GM18861 (cell line): ENCODE results near the gene ENTPD6.

Source experiments
- ATAC-seq: cut with Tn5 transposase; IDR thresholded peaks from one replicate; pipeline ENCODE4 v1.9.1; 2021; ENCODE audit not compliant: unreplicated experiment

The ENTPD6 gene

DNA sequence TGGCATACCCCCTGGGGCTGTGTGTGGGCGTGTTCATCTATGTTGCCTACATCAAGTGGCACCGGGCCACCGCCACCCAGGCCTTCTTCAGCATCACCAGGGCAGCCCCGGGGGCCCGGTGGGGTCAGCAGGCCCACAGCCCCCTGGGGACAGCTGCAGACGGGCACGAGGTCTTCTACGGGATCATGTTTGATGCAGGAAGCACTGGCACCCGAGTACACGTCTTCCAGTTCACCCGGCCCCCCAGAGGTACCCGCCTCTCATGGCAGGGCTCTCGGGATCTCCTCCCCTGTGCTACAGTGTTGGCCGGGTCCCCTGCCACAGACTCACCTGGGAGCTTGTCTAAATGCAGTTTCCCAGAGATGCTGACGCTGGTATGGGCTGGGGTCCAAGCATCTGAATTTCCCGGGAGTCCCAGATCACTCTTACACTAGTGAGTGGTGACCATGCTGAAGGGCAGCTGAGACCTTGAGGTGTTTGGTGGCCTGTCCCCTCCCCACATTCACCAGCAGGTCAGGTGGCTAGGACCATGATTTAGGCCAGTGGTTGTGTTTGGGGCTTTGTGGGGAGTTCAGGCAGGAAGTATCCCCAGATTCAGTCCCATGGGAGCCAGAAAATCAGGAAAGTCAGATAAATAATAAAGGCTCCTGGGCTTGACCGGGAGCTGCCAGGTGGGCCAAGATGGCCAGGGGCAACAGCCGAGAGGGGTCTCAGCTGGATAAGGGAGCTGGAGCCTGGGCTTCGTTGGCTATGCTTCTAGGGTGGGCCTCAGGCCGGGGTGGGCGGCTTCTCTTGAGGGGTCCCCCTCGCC, 11.8 kb downstream of the ENTPD6 start:
- ATAC-seq = no peak

DNA sequence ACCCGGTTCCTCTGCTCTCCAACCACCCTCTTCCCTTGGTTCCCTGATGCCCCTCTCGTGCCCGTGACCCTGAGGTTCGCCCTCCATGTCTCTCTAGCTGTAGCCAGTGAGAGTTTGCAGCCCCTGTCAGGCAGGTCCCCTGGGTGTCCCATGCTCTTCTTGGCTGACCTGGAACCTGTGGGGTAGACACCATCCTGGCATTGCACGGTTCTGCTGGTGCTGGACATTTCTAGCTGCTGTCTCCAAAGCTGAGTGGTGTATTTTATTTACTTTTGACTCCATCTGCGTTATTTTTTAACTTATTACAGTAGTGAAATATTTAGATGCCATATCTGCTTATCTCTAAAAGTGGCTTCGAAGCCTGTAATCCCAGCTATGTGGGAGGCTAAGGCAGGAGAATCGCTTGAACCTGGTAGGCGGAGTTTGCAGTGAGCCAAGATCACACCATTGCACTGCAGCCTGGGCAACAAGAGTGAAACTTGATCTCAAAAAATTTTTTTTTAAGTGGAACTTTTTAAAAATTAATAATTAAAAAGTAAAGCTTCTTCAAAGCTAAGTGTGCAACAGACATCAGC, 12.5 kb downstream of the ENTPD6 start:
- no peak for ATAC-seq

DNA sequence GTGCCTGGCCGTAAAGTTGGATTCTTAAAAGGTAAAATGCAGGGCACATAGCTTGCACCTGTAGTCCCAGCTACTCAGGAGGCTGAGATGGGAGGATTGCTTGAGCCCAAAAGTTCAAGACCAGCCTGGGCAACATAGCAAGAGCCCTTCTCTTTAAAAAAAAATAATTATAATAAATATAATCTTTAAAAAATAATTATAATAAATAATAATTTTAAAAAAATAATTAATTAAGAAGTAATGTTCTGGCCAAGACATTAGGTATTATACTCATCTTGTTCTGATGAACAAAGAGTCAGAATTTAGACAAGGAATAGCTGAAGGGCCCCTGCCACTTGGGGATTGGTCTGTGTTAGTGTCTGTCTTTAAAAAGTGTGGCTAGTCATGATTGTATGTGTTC, 13.9 kb downstream of the ENTPD6 start:
- no peak for ATAC-seq

DNA sequence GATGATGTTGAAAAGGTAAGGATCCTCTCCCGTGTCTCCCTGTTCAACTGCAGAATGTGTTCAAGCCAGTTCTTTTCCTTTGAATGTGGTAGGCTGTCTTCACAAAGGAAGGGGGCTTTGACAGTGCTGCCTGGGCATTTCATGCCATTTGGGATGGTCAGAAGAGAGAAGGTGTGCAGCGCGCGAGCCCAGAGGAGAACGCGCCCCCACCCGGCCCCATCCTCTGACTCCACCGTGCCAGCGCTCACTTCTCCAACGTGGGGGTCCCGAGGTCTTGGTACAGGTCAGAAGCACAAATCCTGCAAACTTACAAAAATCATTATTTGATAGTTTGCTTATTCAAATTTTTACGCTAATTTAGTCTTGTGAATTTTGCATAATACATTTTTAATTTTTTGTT, 14.4 kb downstream of the ENTPD6 start:
- ATAC-seq = no peak

DNA sequence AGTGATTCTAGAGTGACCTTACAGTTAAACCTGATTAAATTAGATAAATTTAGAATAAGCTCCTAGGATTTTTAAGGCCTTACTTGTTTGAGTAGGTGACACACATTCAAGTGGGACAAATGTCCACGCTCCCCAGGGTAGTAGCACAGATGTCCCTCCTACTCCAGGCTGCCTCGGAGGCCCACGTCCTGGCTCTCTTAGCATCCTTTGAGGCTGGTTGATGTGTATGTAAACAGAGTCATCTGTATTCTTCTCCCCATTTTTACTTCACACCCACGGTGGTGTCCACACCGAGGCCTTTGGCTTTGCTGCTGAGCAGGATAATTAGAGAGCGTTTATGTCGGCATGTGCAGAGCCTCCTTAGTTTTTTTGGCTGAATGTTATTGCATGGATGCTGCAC, 15.8 kb downstream of the ENTPD6 start:
- ATAC-seq = no peak

DNA sequence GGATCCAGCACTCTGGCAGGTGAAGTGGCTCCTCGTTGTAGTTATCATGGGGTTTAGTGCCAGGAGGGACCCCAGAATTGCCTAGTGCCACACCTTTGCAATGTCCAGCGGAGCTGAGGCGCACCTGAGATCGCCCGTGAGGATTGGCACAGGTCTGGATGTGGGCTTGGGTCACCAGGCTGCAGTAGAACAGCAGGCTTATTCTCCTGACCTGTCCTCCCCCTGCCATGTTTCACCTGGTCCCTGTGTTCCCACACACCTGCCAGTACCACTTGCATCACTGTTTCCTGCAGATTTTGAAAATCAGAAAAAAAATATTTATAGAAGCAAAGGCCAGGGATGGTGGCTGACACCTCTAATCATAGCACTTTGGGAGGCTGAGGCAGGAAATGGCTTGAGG, 16.7 kb downstream of the ENTPD6 start:
- ATAC-seq = no peak

DNA sequence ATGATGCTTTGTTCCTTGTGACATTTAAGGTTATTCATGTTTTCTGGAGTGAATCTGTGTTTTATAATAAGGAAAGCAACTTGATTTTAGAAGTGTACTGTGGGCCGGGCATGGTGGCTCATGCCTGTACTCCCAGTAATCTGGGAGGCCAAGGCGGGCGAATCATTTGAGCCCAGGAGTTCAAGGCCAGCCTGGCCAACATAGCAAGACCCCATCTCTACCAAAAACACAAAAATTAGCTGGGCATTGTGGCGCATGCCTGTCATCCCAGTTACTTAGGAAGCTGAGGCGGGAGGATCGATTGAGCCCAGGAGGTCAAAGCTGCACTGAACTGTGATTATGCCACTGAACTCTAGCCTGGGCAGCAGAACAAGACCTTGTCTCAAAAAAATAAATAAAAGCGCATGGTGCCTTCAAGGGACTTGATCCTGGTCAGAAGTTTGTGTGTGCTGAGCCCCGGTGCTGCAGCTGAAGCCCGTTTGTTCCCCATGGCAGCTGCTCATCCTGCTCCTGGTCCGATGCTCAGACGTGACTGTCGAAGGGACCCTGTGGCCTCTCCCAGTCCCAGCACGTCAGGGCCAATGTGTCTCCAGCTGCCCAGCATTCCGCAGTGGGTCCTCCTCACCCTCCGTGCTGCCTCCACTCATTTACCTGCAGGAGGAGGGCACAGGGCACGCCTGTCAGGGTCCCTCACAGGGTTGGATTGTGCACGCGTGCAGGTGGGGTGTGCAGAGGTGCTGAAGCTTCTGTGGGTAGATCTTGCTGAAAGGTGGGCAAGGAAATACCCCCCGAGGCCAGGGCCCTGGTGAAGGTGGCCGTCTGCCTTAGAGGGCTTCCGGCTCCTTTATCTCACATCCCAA, 18.3 kb downstream of the ENTPD6 start:
- no peak for ATAC-seq

DNA sequence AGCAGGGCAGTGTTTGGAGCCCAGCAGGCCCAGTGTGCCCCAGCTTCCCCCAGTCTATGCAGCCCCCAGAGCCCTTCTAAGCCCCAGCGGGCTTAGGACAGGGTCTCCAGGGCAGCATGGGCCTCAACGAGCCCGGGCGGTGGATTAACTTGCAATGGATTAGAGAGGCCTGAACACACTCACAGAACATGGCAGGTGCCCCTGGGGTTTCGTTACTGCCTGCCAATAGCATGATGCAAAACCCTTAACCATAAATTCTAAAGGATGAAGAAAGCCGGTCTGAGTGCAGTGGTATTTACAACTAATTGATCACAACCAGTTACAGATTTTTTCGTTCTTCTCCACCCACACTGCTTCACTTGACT, 18.9 kb downstream of the ENTPD6 start:
- ATAC-seq = no peak

DNA sequence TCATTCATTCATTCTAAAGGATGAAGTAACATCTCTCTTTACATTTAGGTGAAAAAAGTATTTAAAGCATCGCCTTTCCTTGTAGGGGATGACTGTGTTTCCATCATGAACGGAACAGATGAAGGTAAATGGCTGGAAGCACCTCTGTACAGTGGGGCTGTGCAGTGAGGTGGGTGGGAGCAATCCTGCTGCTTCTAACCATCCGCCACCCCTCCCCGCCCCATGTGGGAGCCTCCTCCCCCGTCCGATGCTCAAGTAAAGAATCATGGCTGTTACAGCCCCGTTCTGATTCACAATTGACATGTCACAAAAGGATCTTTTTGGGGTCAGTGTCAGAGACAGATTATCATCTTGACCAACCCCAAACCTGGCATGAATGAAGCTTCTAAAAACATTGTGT, 19.3 kb downstream of the ENTPD6 start:
- ATAC-seq = no peak

DNA sequence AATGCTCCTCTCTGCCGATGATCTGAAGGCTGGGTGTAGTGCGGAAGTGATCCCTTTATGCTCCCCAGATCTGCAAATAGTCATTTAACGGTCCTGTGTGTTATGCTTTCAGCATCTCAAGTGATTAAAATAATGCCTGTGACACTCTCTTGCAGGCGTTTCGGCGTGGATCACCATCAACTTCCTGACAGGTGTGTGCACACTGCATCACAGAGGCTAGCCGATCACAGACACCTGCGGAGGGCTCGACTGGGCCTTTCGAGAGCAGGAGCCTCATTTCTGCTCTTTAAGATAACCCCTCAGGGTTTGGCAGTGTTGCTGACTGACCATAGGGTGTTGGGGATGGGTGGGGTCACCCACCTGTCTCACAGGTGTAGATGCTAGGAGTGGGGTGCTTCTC, 20.0 kb downstream of the ENTPD6 start:
- no peak for ATAC-seq

DNA sequence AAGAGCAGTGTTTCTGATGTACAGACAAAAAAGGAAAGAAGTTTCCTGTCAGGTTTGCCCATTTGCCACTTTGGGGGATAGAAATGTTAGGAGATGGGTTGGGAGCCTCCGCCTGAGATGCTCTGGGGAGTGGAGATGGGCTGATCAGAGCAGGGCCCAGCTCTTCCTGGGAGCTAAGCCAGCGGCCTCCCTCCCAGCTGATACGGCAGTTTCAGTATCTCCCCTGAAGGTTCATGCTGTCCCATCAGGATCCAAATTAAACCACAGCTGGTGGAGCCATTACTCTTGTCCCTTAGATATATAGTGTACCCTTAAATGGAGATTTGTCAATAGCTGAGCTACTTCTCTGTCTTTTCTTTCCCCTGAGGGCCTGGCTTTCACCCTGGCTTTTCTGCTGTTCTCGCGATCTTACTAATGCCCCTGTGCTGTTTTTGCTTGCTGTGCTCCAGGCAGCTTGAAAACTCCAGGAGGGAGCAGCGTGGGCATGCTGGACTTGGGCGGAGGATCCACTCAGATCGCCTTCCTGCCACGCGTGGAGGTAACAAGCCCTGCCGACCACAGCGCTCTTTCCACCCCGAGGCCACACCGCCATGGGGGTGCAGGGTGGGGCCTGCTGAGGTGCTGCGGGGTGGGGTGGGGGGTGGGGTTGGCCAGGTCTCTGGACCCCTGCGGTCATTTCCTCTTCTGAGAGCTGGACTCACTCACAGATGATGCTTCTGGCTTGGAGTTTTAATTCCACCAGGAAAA, 20.9 kb downstream of the ENTPD6 start:
- ATAC-seq = no peak

DNA sequence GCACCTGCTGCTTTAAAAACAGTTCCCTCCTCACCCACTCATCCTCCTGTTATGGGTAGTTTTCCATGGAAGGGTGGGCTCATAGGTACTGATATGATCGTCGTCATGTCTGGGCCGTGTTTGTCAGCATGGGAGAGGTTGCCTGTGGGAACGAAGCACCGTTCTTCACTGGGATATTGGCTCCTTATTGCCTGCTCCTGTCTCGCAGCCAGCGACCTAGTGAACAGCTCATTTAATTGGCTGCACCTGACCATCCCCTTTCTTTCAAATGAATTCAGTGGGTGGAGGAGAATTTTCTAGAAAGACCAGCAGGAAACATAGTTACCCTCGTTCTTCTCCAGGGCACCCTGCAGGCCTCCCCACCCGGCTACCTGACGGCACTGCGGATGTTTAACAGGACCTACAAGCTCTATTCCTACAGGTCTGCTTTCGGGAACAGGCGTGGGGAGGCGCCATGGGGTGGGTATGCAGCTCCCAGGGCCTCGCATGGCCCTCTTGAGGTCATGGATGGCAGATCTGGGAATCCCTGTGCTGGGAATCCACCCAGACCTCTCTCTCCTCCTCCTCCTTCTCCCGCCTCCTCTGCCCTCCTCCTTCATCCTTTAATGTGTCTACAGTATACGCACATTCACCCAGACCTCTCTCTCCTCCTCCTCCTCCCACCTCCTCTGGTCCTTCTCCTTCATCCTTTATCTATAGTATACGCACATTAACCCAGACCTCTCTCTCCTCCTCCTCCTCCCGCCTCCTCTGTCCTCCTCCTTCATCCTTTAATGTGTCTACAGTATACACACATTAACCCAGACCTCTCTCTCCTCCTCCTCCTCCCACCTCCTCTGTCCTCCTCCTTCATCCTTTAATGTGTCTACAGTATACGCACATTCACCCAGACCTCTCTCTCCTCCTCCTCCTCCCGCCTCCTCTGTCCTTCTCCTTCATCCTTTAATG, 21.9 kb downstream of the ENTPD6 start:
- ATAC-seq = no peak

DNA sequence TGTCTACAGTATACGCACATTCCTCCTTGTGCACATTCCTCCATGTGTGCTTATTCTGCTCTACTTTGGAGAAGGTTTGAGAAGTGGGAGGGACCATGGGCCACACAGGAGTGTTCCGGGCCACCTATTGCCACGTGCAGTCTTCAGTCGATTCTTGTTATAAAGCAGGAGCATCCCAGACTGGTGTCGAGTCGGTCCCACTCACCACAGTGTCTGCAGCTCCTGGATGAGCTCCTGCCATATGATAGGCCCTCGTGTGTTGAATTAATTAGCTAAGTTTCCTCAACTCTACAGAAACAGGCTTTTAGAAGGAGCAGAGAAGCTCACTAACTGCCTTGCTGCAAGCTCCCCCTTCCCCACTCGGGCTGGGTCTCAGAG, 22.6 kb downstream of the ENTPD6 start:
- no peak for ATAC-seq

DNA sequence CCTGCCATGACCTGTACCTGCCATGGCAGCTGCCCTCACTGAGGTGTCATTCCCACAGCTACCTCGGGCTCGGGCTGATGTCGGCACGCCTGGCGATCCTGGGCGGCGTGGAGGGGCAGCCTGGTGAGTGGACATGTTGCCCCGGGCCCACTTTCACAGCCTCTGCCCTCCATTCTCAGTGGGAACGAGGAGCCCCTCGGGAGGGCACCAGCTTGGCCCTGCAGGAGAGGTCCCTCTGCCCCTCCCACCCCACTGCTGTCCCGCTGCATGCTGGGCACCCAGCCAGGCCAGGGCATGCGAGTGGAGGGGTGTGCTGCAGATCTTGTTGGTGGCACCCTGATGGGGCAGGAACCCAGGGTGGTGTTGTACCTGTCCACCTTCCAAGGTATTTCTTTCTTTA, 23.0 kb downstream of the ENTPD6 start:
- ATAC-seq = no peak

DNA sequence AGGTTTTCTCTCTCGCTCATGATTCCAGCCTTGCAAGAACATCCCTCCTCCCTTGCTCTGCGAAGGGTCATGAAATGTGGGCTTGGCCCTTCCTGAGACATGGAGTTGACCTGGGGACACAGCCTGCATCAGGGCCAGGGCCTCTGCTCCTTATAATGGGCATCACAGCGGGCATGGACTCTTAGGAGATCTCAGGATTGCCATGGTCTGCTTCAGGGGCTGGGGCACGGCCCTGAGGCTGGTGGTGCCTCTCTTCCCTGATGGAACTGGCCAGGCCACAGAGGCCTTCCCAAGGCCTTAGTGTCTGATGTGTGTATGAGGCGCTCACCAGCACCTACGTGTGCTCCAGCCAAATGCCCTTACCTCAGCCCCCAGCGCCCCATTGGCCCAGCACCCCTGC, 23.9 kb downstream of the ENTPD6 start:
- no peak for ATAC-seq

DNA sequence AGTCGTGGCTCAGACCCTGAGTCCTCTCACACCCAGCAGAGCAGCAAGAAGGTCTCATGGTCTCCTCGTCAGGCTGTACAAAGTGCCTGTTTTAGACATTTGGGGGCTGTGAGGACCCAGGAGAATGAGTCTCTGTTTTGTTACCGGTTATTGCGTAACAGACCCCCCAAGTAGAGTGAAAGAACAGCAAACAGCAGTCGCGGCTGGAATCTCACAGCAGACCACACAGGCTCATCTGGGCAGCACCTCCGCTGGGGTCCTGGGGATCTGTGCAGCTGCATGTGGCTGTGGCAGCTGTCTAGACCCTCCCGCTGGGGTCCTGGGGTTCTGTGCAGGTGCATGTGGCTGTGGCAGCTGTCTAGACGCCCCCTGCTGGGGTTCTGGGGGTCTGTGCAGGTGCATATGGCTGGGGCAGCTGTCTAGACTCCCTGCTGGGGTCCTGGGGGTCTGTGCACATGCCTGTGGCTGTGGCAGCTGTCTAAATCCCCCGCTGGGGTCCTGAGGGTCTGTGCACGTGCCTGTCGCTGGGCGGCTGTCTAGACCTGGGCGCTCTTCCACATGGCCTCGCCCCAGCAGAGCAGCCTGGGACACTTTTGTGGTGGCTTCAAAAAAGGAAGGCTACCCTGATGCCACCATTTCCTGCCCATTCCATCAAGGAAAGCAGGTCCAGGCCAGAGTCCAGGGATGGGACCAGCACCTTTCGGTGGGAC, 24.7 kb downstream of the ENTPD6 start:
- no peak for ATAC-seq

DNA sequence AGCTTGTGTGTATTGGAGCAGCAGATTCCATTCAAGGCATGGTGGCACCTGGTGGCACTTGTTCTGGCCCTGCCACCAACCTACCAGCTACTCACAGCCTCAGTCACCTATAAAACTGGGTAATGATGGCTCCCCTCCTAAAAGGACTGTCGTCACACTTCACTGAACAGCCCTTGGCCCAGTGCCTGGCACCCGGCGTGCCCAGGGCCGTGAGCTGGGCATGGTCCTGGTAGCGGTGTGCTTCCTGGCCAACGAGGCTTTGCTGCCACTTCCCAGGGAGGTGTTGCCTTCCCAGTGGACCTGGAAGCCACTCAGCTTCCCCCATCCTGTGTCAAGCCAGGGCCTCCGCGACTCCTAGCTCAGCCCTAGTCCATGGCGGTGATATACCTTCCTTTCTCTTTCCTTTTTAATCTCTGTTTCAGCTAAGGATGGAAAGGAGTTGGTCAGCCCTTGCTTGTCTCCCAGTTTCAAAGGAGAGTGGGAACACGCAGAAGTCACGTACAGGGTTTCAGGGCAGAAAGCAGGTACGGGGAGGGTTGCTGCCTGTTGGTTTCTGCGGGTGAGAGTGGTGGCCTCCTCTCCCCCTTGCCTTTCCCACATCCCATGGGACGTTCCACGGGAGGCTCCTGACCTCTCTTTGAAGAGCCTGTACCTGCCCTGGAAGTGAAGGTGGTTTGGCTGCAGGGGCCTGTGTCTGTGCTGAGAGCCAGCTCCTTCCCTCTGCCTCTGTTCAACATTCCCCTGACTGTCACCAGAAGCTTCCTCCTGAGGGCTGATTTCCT, 25.5 kb downstream of the ENTPD6 start:
- ATAC-seq = no peak

DNA sequence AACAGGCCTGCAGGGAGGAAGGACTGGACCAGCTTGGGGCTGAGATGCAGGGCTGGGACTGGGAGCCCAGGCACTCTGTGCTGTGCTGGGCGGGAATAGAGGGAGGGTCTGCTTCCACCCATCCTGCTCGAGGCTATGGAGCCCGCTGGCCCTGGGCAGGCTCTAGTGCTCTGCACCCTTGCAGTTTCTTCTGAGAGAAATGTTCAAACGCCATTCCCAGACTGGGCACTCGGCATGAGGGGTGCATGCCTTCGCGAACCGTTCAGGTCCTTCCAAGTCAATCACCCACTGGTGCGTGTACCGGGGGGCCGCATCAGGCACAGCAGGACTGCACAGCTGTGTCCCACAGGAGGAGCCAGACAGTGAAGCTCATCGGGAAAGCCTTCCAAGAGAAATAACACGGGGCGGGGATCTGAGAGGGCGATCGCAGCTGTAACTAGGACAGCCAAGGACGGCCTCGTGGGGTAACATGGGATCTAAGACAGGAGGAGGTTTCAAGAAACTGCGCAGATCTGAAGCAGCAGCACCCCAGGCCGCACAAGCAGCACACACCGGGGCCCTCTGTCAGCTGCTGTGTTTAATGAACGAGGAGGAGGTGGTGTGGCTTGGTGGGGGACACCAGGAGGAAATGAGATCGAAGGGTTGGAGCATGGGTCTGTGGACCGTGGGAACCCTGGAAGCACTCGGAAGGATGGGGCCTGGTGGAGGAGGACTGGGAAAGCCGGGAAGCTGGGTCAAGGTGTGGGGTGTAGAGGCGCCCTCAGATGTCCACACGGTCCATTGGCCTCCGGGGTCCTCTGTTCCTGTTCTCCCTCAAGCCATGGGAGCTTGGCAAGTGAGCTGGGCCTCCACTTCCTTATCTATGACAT, 26.3 kb downstream of the ENTPD6 start:
- no peak for ATAC-seq
